Liver (tissue), 9 donors: ENCODE data around the gene KDM2A. TPM values are rescaled to one million over a fixed set of nuclear protein-coding genes. Genes with fewer than 3 reads are reported as not detected.

Experiments used
- DNase-seq: peaks from one replicate; pipeline ENCODE4 v3.0.0-alpha.2; 2017; ENCODE audit warnings: low spot score
- H3K27ac ChIP-seq, 2 donors: one replicate each; pipeline ENCODE4 v1.7.0; 2013; ENCODE audit warnings: inconsistent platforms in 2 of 2, low read length in 2 of 2, control low read depth in 1 of 2, low read depth in 1 of 2, mild to moderate bottlenecking in 1 of 2
- H3K27me3 ChIP-seq, 4 donors: one replicate each; pipeline versions ENCODE4 v1.6.1 to v1.7.0; 2013; ENCODE audit warnings: low read length in 3 of 4, inconsistent platforms in 1 of 4, mild to moderate bottlenecking in 1 of 4, moderate library complexity in 1 of 4; ENCODE audit not compliant: control insufficient read depth in 4 of 4, insufficient read depth in 4 of 4
- H3K36me3 ChIP-seq, 4 donors: one replicate each; pipeline versions ENCODE4 v1.6.1 to v1.7.0; 2013; ENCODE audit warnings: low read length in 3 of 4, mild to moderate bottlenecking in 3 of 4, low read depth in 1 of 4, moderate library complexity in 1 of 4; ENCODE audit not compliant: control insufficient read depth in 4 of 4, insufficient read depth in 3 of 4
- H3K4me1 ChIP-seq, 4 donors: one replicate each; pipeline versions ENCODE4 v1.6.1 to v1.7.0; 2013; ENCODE audit warnings: low read length in 3 of 4, mild to moderate bottlenecking in 3 of 4, moderate library complexity in 1 of 4; ENCODE audit not compliant: control insufficient read depth in 4 of 4, insufficient read depth in 4 of 4
- H3K4me3 ChIP-seq, 3 donors: one replicate each; pipeline versions ENCODE4 v1.6.1 to v1.7.0; 2013; ENCODE audit warnings: low read length in 3 of 3, control low read depth in 1 of 3, low read depth in 1 of 3, mild to moderate bottlenecking in 1 of 3
- H3K9ac ChIP-seq, 2 donors: one replicate each; pipeline ENCODE4 v1.7.0; 2013; ENCODE audit warnings: low read length in 2 of 2, mild to moderate bottlenecking in 2 of 2, moderate library complexity in 2 of 2, control low read depth in 1 of 2, low read depth in 1 of 2
- H3K9me3 ChIP-seq, 4 donors: one replicate each; pipeline versions ENCODE4 v1.6.1 to v1.7.0; 2013; ENCODE audit warnings: low read length in 3 of 4; ENCODE audit not compliant: control insufficient read depth in 4 of 4
- EGR1 ChIP-seq, 2 donors: IDR thresholded peaks; 2 replicates each; pipeline ENCODE4 v1.6.1; 2016 to 2018; ENCODE audit warnings: antibody characterized with exemption in 2 of 2, low read depth in 2 of 2
- GABPA ChIP-seq, 2 donors: IDR thresholded peaks in 1 of 2; conservative IDR thresholded peaks in 1 of 2; 2 replicates each; pipeline ENCODE4 v1.6.1; 2016; ENCODE audit warnings: antibody characterized with exemption in 2 of 2, mild to moderate bottlenecking in 1 of 2, moderate library complexity in 1 of 2
- HNF4A ChIP-seq, 2 donors: conservative IDR thresholded peaks; 2 replicates each; pipeline ENCODE4 v1.6.1; 2016; ENCODE audit warnings: antibody characterized with exemption in 2 of 2, mild to moderate bottlenecking in 2 of 2
- HNF4G ChIP-seq: IDR thresholded peaks from 2 replicates; pipeline ENCODE4 v1.6.1; 2016; ENCODE audit warnings: antibody characterized with exemption
- JUND ChIP-seq, 2 donors: IDR thresholded peaks; 2 replicates each; pipeline ENCODE4 v1.6.1; 2016; ENCODE audit warnings: antibody characterized with exemption in 2 of 2
- NR2F2 ChIP-seq: IDR thresholded peaks from 2 replicates; pipeline ENCODE4 v1.6.1; 2016; ENCODE audit warnings: antibody characterized with exemption
- RAD21 ChIP-seq, 2 donors: IDR thresholded peaks; 2 replicates each; pipeline ENCODE4 v1.6.1; 2016; ENCODE audit warnings: antibody characterized with exemption in 2 of 2, mild to moderate bottlenecking in 2 of 2
- REST ChIP-seq: IDR thresholded peaks from 2 replicates; pipeline ENCODE4 v1.6.1; 2016; ENCODE audit warnings: antibody characterized with exemption, mild to moderate bottlenecking
- RXRA ChIP-seq, 2 donors: IDR thresholded peaks; 2 replicates each; pipeline ENCODE4 v1.6.1; 2017 to 2018; ENCODE audit warnings: antibody characterized with exemption in 2 of 2, mild to moderate bottlenecking in 1 of 2
- TAF1 ChIP-seq: conservative IDR thresholded peaks from 2 replicates; pipeline ENCODE4 v1.6.1; 2016; ENCODE audit warnings: antibody characterized with exemption, mild to moderate bottlenecking
- YY1 ChIP-seq: IDR thresholded peaks from 2 replicates; pipeline ENCODE4 v1.6.1; 2016; ENCODE audit warnings: antibody characterized with exemption, mild to moderate bottlenecking
- ZBTB33 ChIP-seq: IDR thresholded peaks from 2 replicates; pipeline ENCODE4 v1.6.1; 2016; ENCODE audit warnings: antibody characterized with exemption
- WGBS: extraction: QIAGEN DNeasy Blood & Tissue Kit; methylation state at CpG from one replicate; pipeline ENCODE4 v1.1.7; 2013; 5-methylcytosine and 5-hydroxymethylcytosine counted together
- polyA plus RNA-seq, 2 donors: library from polyadenylated mRNA; stranded (reverse) in 1 of 2; unstranded in 1 of 2; fragments of 200-250 nt in 1 of 2; fragments of >200 nt in 1 of 2; fragmentation: Nextera tagmentation in 1 of 2; extraction: Ambion mirVana in 1 of 2; gene quantifications; one replicate each; pipeline versions ENCODE4 v1.2.1 to v1.2.3, GENCODE V29; 2013 to 2015
- total RNA-seq, 2 donors: library from RNA; depleted of rRNA; stranded (reverse); fragments of >200 nt; gene quantifications; one replicate each; pipeline ENCODE4 v1.2.3, GENCODE V29; 2014
- TF ChIP-seq, protein P1 (sequence below): fragments of 150-350 bp; IDR thresholded peaks from 2 replicates; pipeline ENCODE4 v1.5.1; 2017; ENCODE audit warnings: improper control_type of control experiment, low read depth, low read length; ENCODE audit not compliant: missing input control
- TF ChIP-seq, protein P2 (sequence below): IDR thresholded peaks from 2 replicates; pipeline ENCODE4 v1.6.1; 2016; ENCODE audit warnings: antibody characterized with exemption
- donor health status: healthy.
- donor health status: healthy.
- donor health status: healthy.
- donor health status: healthy.
- donor health status: healthy.

KDM2A gene
- total and polyA plus RNA-seq, 4 donors: 8.3 to 44.9 (median 22.4) TPM

- TF ChIP-seq, protein P1, sequence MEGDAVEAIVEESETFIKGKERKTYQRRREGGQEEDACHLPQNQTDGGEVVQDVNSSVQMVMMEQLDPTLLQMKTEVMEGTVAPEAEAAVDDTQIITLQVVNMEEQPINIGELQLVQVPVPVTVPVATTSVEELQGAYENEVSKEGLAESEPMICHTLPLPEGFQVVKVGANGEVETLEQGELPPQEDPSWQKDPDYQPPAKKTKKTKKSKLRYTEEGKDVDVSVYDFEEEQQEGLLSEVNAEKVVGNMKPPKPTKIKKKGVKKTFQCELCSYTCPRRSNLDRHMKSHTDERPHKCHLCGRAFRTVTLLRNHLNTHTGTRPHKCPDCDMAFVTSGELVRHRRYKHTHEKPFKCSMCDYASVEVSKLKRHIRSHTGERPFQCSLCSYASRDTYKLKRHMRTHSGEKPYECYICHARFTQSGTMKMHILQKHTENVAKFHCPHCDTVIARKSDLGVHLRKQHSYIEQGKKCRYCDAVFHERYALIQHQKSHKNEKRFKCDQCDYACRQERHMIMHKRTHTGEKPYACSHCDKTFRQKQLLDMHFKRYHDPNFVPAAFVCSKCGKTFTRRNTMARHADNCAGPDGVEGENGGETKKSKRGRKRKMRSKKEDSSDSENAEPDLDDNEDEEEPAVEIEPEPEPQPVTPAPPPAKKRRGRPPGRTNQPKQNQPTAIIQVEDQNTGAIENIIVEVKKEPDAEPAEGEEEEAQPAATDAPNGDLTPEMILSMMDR: no peak
- no peak for TF ChIP-seq RXRA (IDR thresholded peaks at IDR 0.05)
Observed at GRCh38 chr11:67299471-67300191, 180.6 kb downstream of the KDM2A start (continued).

DNA sequence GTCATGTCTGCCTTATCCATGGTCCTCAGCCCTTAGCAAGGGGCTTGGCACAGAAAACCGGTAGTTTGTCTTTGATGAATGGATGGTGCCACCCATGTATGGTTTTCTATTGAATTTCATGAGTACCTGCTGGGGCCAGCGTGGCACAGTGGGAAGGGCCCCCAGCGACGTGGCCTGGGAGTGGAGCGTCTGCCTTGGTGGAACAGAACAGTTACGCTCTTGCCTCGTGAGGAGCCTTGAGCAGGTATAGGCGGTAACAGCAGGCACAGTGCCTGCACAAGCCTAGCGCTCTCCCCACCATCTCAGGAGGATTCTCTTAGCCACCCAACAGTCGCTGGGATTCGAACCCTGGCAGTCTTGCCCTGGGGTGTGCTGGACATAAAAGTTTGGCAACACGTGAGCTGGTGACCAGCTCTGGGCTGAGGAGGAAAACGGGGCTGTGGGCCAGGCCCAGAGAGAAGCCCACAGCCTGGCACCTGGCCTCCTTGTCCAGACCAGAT lies 181.2 kb downstream of the KDM2A start:
- Histone ChIP-seq H3K4me1 (peaks cover 13 to 35% (median 20%) of the 10 kb centered on the region in 4 donors), H3K36me3 (peaks cover 5 to 16% (median 8%) of the 10 kb centered on the region in 4 donors)

GRCh38 chr11:67300756-67301312 lies 181.8 kb downstream of the KDM2A start:
- no peak for DNase-seq
- Histone ChIP-seq H3K4me3 (no peak overlapping the region), H3K27ac (no peak overlapping the region), H3K4me1 (peaks cover 13 to 35% (median 20%) of the 10 kb centered on the region in 4 donors), H3K9me3 (no peaks in the 10 kb centered on the region), H3K9ac (no peak overlapping the region), H3K36me3 (peaks cover 5 to 16% (median 8%) of the 10 kb centered on the region in 4 donors), H3K27me3 (no peaks in the 10 kb centered on the region)
- no peak for TF ChIP-seq RAD21 (IDR thresholded peaks at IDR 0.05)
- no peak for TF ChIP-seq TAF1
- TF ChIP-seq REST: no peak
- no peak for TF ChIP-seq NR2F2
- no peak for TF ChIP-seq HNF4A (conservative IDR thresholded peaks at IDR 0.05)
- no peak for TF ChIP-seq YY1
- no peak for TF ChIP-seq HNF4G
- no peak for TF ChIP-seq EGR1 (IDR thresholded peaks at IDR 0.05; ENCODE audit: low read depth in 2 of 2)
- no peak for TF ChIP-seq RXRA (IDR thresholded peaks at IDR 0.05)
- TF ChIP-seq GABPA (IDR thresholded peaks at IDR 0.05 in 1 of 2, conservative IDR thresholded peaks at IDR 0.05 in 1 of 2): no peak
- TF ChIP-seq ZBTB33: no peak
- TF ChIP-seq, protein P2, sequence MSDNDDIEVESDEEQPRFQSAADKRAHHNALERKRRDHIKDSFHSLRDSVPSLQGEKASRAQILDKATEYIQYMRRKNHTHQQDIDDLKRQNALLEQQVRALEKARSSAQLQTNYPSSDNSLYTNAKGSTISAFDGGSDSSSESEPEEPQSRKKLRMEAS: no peak
- no peak for TF ChIP-seq JUND (IDR thresholded peaks at IDR 0.05)
- WGBS: 96% methylated on average over 22 of the region's 22 CpGs

More for the DNA sequence above, 181.2 kb downstream of the KDM2A start:
- no peak for TF ChIP-seq RXRA (IDR thresholded peaks at IDR 0.05)
- no peaks in the 10 kb centered on the region for H3K27me3 ChIP-seq
- DNase-seq: no peak
- WGBS: 96% methylated on average over 13 of the region's 13 CpGs
- no peak overlapping the region for H3K9ac ChIP-seq
- H3K9me3 ChIP-seq: no peaks in the 10 kb centered on the region
- H3K27ac ChIP-seq: no peak overlapping the region
- H3K4me3 ChIP-seq: no peak overlapping the region
